GM19025 (cell line): ENCODE measurements around the gene LOX.

Source experiments
- ATAC-seq: cut with Tn5 transposase; IDR thresholded peaks from one replicate; pipeline ENCODE4 v1.9.1; 2021; ENCODE audit warnings: mild to moderate bottlenecking, low read depth, moderate library complexity; ENCODE audit not compliant: unreplicated experiment

The LOX gene, protein sequence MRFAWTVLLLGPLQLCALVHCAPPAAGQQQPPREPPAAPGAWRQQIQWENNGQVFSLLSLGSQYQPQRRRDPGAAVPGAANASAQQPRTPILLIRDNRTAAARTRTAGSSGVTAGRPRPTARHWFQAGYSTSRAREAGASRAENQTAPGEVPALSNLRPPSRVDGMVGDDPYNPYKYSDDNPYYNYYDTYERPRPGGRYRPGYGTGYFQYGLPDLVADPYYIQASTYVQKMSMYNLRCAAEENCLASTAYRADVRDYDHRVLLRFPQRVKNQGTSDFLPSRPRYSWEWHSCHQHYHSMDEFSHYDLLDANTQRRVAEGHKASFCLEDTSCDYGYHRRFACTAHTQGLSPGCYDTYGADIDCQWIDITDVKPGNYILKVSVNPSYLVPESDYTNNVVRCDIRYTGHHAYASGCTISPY

DNA sequence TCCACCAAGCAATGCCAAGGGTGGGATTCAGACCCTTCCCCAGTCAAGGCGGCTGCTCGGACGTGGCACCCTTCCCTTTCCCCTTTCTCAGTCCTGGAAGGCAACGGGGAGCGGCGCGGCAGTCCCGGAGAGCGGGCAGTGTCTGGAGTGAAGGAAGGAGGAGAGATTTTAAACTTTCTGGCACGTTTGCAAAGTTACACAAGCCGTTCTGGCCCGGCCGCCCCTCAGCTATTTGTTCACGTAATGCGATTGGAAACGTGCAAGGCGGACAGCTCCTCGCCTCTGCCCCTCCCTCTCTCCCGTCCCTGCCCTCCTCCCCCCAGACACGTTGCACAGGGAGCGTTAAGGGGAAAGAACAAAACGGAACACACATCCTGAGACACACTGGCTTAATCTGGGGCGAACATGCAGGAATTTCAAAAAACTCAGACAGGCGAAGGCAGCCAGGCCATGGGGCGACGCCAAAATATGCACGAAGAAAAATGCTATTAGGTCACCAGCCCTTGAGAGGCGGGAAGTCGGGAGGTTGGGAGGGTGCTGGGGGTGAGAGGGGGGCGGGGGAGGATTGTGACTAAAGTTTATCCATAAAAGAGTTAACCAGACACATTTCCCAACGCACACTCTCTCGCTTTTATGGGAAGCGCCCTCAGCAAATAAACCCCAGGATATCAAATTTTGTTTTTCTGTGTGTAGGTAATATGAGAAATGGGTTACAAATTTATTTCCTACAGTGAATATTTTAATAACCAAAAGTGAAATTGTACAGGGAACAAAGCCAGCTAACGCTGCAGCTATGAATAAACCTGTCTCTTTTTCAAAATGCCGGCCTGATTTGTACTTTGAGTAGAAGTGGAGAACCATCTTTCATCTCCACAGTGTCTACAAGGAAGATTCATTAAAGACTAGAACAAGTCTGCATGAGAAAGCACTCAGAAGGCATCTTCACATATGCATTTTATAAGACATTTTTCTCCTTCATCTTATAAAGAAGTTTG lies at the start of gene LOX:
Gene LOX (minus strand): TSS at position 144 of the 995 bp plus-strand sequence. CDS start 274 bp downstream, outside the sequence.
- no peak for ATAC-seq

DNA sequence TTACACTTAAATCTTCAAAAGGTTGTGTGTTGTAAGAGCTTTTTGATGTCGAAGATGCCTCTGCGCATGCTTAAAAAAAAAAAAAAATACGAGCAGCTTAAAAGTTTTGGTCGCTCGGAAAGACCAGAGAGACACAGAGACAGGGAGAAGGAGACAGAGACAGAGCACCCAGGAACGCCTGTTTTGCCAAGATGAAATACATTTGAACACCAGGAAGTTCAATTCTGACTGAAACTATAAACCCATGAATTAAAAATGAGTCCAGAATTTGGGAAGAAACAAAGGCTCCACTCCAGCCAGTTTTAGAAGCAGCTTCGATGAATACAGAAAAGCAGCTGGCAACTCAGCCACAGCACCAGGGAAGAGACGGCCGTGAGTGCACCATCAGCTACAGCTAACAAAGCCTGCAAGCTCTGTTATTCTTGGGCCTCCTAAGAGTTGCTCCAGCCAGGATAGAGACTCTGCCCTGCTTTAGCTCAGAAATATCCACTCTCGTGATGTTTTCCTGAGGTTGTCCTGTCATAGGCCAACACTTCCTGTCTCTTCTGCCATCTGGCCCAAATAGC lies 48.8 kb upstream of the LOX start:
- no peak for ATAC-seq

DNA sequence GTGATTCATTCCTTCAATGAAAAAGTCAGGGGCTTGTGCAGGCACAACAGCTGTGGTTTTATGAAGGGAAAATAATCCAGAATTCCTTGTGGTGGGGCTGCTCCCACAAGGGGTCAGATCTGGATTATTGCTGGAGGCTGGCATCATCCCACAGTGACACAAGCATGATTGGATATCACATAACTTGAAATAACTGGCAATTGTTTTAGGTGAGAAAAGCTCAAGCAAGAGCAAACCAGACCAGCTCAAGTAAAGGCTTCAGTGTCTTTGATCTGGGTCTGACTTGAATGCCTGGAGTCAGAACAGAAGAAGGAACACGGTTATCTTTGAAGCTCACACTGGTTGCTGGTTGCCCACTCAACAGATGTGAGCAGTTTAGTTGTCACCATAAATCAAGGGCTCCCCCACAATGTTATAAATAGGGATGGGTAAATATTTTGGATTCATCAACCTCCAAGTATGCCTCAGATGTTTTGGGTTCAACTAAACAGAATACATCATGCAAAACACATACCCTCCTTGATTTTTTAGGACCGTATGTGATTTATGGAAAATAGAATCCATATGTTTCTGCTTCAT lies 48.2 kb upstream of the LOX start:
- ATAC-seq, result no peak

DNA sequence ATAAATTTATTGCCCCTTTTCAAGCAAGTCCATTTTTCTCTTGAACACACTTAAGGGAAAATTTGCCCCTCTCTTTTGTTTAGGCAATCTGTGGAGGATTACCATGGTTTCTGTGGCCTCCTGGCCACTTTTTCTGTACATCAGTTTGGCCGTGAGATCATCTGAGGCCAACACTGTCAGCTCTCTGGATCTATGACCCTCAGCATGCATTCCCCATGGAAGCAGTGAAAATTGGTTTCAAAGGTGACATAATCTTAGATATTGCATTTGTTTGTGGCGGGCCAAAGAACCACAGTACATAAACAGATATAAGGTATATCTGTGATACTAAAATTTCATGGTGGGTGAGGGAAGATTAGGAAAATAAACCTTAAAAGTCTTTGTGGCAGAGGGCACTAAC lies 46.7 kb upstream of the LOX start:
- ATAC-seq, result no peak

DNA sequence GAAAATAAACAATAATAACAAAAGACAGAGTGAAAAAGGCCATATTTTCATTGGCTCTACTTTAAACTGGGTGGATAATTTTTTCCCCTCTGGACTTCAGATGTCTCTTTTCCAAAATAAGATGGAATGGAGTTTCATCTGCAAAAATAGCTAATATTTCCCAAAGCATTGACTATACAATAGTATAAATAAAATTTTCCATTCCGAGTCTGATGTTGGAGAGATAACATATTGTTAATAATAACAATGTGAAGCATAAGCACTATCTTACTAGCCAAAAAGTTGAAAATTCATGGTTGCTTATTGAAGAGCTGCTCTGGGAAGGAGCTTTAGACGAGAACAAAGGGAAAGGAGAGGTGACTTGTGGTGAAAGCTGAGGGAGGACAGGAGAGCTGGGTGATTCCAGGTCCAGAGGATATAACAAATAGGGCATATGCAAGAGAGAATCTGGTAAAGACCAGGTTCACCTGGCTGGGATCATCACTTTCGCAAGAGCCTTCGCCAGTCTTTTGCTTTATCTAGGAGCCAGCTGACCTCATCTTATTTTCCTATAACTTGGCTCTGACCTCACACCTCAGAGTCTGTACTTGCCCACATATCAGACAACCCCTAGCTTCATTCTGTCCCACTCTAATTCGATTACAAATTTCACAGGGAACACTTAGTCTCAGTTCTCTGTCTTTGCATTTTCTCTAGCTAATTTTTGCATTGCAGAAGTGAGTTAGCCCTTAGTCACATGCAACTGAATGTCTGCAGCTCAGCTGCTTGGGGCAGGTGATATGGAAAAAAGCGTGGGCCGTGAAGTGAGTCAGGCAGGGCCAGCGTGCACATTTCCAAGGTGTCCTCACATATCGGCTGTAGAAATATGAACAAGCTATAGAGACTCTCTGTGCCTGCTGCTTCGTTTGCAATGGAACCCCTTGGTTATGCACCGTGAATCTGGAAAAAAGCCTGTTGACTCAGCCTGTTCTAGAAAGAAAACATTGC lies 43.7 kb upstream of the LOX start:
- ATAC-seq, result no peak

DNA sequence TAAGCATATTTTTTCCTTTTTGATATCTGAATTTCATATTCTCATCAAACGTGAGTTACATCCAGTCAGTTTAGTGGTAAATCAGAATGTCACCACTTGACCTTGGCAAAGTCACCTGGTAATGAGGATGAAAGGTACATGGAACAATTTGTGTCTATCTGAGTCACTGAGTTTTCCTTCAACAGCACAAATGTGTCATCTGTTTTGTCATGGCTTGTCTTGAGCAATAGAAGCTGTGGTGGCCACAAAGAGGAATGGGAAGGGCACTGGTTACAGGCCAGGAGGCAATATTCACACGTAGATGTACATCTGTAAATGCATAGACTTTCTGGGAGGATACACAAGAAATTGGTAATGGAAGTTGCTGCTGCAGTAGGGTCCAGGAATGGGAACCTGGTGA lies 42.9 kb upstream of the LOX start:
- no peak for ATAC-seq

DNA sequence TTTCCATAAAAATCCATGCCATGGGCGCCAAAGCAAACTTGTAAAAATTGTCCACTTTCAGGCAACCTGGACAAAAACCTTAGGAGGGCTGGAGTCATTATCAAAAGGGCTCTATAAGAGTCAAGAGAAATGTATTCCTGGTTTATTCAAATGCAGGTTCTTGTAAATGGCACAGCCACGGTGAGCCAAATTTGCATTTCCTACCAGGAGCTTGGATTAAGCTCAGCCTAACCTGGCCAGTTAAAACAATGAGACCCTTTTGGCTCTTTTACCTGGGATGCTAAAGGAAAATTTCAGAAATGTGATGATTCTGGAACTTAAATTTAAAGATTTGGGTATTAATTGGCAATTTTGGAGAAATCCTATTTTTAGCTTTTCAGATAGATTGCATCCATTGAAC lies 42.4 kb upstream of the LOX start:
- ATAC-seq, result no peak

DNA sequence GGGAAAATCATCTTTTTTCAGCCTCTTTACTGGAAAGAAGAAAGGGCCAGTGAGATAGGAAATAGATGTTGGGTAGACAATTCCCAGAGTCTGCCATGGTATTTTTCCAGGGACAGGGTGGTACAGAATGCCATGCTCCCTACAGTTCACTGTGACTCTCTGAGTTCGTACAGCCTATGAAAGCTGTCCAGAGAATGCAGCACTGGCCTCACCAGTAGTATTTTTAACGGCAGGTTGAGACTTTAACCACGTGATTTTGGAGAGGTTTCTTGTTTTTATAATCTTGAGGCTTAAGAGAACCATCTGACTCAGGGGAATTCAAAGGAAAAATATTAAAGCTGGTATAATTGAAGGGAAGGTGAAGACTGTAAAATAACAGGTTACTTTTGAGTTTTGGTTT lies 41.1 kb upstream of the LOX start:
- ATAC-seq, result no peak

DNA sequence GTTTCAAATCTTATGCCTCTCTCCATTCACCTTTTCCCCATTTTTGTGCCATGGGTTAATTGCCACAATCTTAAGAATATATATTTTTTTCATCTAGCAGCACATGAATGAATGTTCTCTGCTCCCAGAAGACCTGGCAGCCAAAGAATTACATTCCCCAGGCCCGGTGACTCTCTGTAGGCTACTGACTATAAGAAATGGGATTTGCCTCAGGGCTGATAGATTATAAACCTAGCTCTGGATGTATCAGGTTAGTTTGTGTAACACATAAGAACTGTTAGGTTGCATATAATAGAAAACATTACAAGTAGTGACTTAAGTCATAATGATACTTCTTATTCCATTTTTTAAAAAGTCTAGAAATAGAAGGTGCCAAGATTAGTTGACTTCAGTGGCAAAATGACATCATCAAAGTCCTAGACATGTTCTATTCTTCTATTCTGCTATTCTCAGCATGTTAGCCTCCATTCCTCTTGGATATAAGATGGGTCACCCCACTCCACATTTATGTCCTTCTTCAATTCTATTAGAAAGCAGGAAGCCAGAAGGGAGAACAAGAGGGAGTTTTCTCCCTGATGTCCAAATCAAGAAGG lies 40.4 kb upstream of the LOX start:
- ATAC-seq, result no peak

DNA sequence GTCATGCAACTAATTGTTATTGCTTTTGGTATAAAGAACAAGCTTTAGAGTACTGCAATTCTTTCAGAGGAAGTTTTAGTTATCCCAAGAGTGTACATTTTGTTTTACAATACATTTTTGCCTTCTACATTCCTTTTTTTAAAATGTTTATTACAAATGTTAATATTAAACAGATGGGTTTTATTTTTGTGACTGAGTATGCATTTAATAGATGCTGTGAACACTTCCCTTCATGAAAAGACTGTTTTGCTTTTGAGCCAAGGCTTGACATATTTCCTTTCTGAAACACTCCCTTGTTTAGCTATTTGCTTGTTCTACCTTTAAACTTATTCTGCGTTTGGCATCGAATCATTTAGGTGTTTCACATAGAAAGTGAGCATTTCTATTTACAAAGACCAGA lies 36.4 kb upstream of the LOX start:
- ATAC-seq, result no peak

DNA sequence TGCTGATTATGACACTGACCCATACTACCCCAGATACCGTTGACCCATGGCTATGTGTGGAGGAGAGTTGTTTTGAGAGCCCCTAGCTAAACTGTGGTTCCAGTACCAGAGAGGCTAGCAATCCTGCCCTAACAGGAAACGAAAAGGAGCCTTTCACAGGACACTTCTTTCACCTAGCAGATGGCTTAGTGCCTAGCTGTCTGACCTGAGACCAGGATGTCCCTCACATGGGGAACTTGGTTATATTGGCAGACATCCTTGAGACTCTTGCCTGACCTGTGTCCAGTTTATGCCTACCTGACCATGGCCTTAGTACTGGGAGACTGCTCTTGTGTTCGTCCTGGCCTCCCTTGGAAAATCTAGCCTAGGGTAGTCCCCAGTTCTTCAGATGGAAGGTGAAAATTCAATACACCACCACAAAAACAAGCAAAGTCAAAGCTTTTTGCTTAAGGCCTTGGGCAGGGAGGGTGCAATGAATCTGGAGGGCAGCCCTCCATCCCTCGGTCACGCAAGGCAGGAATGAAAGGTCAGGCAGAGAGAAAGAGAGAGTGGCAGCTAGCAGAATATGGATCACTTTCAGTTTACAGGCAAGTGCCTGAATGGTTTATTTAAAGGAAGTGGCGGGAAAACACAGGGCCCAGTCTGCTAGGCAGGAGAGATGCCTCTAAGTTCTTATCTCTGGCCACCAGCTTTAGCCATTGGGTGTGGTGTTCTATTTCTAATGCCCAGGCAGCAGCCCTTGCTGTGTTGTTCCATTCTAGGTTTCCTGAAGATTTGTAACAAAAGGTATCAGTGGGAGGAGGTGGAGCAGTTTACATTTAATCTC lies 34.9 kb upstream of the LOX start:
- ATAC-seq, result no peak

DNA sequence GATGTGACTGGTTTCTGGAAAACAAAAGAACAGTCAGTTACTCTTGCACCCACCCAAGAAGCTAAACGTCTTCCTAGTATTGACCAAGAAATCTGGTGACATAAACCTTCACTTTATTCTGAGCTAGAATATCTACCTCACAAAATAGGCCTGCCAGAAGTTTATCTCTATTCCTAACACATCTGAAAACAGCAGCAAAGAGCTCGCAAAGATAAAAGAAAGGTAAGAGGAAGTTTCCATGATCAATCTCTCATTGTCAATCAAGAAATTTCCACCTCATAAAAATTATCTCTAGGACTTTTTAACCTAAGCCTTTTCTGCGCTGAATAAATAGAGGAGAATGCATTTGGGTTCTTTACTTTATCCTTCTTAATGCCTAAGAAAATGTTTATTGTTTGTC lies 34.0 kb upstream of the LOX start:
- ATAC-seq, result no peak

DNA sequence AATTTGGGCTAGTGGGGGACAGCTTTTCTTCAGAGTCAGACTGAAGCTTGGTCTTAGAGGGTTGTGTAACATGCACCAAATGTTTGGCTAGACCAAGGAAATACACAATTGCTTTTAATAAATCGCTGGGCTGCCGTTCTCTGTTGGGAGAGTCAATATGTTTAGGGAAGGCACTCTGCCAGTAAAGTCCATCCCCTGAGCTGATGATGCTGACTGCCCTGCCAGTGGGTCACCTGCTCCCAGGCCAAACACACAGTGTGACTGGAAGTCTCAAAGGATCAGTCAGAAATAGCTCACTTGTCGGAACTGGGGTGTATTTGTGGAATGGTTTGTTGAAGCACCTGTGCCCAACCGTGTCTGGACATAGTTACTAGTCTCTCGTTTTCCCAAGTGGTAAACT lies 33.4 kb upstream of the LOX start:
- no peak for ATAC-seq

DNA sequence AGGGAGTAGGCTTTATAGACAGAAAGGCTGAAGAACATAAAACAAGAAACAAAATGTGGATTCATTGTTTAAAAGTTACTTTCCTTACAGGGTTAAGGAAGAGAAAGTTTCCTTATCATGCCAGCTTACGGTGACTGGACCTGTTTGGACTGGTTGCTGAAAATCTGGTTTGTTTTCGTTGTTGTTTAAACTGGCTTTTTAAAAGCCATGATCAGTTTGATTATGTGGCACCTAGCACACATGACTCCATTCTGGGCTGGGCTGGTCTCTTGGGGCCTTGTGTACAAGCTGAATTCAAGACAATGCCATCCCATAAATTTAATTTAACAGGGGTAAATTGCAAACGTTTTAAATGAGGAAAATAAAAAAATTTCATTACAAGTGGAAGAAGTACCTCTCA lies 32.9 kb upstream of the LOX start:
- no peak for ATAC-seq

DNA sequence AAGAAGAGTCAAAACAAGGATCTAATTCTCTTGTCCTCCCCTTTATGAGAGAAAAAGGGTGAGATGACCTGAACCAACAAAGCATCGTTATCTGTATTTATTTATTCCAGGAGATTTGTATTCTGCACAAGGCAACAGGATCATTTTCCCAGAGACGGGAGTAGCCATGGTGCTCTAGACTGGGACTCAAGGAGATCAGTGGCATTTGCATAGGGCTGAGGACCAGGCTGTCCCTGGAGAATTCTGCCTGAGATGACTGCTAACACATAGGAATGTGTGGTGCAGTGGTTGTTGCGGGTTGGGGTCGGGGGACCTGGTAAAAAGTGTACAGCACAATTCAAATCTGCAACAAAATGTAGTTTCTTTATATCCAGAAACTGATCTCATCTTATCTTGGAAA lies 29.0 kb upstream of the LOX start:
- no peak for ATAC-seq

DNA sequence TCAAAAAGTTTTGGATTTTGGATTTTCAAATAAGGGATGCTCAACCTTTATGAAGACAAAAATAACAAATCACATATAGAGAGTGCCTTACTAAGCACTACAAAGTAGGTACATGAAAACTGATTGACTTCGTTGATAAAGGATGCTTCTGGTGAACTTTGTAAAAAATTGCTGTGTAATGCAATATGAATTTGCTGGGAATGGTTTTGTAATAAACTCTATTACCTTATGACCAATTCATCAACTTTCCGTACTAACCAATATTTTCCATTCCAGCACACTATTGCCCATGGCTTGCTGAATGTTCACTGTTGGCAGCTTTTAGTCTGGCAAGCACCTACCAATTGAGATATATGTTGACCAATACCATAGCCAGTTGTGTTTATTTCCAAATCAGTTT lies 27.9 kb upstream of the LOX start:
- ATAC-seq, result no peak

DNA sequence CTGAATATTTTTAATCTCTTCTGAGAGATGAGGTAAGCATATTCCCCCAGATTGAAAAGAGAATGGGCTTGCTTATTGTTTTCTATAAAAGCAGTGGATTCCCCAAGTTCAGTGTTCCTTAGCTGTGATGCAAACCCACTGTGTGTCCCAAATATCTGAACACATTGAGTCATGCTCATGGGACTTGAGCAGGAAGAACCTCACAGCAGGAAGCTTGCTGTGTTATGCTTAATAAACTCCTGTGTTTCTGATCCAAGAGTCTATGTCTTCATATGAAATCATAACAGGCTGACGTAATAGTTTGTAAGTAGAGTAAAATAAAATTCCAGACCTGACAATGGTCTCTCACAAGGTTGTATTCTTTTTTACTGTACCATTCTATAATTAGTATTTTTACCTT lies 24.8 kb upstream of the LOX start:
- ATAC-seq, result no peak

DNA sequence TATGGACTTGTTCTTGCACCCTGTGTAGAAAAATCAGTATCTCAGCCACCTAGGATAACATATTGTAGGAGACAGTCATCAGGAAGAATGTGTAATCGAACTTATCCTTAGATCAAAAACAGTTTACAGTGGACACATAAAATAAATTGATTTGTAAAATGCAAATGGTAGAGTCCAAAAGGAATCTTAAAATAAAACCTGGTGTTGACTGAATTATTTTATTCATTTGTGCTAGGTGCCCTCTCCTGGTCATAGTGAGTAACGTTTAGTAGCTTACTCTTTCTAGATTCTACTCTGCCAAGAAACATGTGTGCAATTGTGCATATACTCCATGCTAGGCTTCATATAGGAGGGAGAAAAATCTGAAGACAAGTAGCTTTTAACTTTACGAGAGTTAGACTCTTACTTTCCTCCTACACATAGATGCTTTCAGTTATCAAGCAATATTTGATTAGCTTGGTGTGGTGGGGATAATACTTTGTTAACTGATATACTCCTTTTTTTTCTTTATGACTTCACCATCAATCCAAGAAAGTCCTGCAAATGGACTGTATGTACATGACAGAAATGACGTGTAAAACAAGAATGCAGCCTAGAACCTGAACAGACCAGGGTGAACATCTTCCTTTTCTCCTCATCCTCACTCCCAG lies 23.7 kb upstream of the LOX start:
- no peak for ATAC-seq
